HL-60 (cell line): ENCODE results near the gene PTPN22.

ENCODE experiments used
- DNase-seq, 2 experiments: peaks; one replicate each; pipeline ENCODE4 v3.0.0-alpha.2; 2010 to 2020; ENCODE audit warnings: low read depth in 1 of 2, low spot score in 1 of 2
- H3K27ac ChIP-seq: fragments of 250-450 bp; sonication (Bioruptor Pico); replicated peaks from 2 replicates; pipeline ENCODE4 v1.5.1; 2020; ENCODE audit warnings: mild to moderate bottlenecking, moderate library complexity
- H3K27me3 ChIP-seq: fragments of 250-450 bp; sonication (Bioruptor Pico); 2 replicates; pipeline ENCODE4 v1.5.1; 2021; ENCODE audit warnings: mild to moderate bottlenecking, moderate library complexity; ENCODE audit not compliant: insufficient read depth, poor library complexity, severe bottlenecking
- H3K4me3 ChIP-seq: replicated peaks from 2 replicates; pipeline ENCODE4 v1.5.1; 2011; ENCODE audit warnings: mild to moderate bottlenecking, control low read depth, low read length; ENCODE audit not compliant: insufficient read depth
- GABPA ChIP-seq: IDR thresholded peaks from 2 replicates; pipeline ENCODE4 v1.6.1; 2012; ENCODE audit warnings: low read depth
- POLR2AphosphoS5 ChIP-seq: IDR thresholded peaks from 2 replicates; pipeline ENCODE4 v1.6.1; 2012; ENCODE audit warnings: low read depth
- SPI1 ChIP-seq: IDR thresholded peaks from 2 replicates; pipeline ENCODE4 v1.6.1; 2012; ENCODE audit warnings: low read depth, mild to moderate bottlenecking, borderline replicate concordance
- TF ChIP-seq, protein P1 (sequence below): IDR thresholded peaks from 2 replicates; pipeline ENCODE4 v1.6.1; 2012; ENCODE audit warnings: low read depth; ENCODE audit not compliant: insufficient replicate concordance
- TF ChIP-seq, protein P2 (sequence below): IDR thresholded peaks from one replicate; pipeline ENCODE4 v1.5.1; 2011; ENCODE audit warnings: low read length, control low read depth, inconsistent platforms; ENCODE audit not compliant: insufficient read depth

PTPN22 gene

DNA sequence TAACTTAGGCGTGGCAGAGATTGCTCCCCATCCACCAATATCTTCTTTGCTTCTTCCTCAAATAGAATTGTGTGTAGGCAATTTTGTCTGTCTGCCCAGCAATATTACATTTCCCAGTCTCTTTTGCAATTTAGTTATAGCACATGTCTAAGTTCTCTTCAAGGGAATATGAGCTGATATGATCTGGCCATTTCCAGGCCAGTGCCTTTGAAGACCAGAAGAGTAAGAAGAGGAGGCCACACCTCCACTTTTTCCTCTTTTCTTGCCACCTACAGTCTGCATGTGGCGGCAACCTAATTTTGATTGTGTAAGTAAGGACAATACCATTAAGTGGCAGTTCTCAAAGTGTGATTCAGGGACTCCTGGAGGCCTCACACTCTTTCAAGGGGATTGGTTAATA lies 52.9 kb downstream of the PTPN22 start:
- H3K27ac ChIP-seq, result no peak overlapping the region
- no peak overlapping the region for H3K4me3 ChIP-seq
- no peak for TF ChIP-seq SPI1
- TF ChIP-seq, protein P1, sequence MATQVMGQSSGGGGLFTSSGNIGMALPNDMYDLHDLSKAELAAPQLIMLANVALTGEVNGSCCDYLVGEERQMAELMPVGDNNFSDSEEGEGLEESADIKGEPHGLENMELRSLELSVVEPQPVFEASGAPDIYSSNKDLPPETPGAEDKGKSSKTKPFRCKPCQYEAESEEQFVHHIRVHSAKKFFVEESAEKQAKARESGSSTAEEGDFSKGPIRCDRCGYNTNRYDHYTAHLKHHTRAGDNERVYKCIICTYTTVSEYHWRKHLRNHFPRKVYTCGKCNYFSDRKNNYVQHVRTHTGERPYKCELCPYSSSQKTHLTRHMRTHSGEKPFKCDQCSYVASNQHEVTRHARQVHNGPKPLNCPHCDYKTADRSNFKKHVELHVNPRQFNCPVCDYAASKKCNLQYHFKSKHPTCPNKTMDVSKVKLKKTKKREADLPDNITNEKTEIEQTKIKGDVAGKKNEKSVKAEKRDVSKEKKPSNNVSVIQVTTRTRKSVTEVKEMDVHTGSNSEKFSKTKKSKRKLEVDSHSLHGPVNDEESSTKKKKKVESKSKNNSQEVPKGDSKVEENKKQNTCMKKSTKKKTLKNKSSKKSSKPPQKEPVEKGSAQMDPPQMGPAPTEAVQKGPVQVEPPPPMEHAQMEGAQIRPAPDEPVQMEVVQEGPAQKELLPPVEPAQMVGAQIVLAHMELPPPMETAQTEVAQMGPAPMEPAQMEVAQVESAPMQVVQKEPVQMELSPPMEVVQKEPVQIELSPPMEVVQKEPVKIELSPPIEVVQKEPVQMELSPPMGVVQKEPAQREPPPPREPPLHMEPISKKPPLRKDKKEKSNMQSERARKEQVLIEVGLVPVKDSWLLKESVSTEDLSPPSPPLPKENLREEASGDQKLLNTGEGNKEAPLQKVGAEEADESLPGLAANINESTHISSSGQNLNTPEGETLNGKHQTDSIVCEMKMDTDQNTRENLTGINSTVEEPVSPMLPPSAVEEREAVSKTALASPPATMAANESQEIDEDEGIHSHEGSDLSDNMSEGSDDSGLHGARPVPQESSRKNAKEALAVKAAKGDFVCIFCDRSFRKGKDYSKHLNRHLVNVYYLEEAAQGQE, result no peak
- TF ChIP-seq POLR2AphosphoS5, result no peak
- no peak for TF ChIP-seq GABPA
- TF ChIP-seq, protein P2, sequence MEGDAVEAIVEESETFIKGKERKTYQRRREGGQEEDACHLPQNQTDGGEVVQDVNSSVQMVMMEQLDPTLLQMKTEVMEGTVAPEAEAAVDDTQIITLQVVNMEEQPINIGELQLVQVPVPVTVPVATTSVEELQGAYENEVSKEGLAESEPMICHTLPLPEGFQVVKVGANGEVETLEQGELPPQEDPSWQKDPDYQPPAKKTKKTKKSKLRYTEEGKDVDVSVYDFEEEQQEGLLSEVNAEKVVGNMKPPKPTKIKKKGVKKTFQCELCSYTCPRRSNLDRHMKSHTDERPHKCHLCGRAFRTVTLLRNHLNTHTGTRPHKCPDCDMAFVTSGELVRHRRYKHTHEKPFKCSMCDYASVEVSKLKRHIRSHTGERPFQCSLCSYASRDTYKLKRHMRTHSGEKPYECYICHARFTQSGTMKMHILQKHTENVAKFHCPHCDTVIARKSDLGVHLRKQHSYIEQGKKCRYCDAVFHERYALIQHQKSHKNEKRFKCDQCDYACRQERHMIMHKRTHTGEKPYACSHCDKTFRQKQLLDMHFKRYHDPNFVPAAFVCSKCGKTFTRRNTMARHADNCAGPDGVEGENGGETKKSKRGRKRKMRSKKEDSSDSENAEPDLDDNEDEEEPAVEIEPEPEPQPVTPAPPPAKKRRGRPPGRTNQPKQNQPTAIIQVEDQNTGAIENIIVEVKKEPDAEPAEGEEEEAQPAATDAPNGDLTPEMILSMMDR, result no peak
- DNase-seq, result no peak
- no peaks in the 10 kb centered on the region for H3K27me3 ChIP-seq

DNA sequence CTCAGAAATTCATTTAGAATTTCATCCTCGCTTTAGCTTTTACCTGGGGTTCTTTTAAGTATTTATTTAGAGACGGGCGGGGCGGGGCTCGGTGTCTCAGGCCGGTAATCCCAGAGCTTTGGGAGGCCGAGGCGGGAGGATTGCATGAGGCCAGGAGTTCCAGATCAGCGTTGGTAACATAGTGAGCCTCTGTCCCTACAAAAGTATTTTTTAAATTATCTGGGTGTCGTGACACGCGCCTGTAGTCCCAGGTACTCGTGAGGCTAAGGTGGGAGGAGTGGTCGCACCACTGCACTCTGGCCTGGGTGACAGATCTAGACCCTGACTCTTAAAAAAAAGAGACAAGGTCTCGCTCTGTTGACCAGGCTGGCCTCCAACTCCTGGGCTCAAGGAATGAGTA lies 58.3 kb downstream of the PTPN22 start:
- Histone ChIP-seq H3K27me3 (no peaks in the 10 kb centered on the region), H3K4me3 (no peak overlapping the region), H3K27ac (peak overlapping the region; percentile 90)
- TF ChIP-seq, protein P2, result no peak
- TF ChIP-seq, protein P1, result no peak
- TF ChIP-seq GABPA (no peak), POLR2AphosphoS5 (no peak), SPI1 (no peak)
- DNase-seq, result no peak

DNA sequence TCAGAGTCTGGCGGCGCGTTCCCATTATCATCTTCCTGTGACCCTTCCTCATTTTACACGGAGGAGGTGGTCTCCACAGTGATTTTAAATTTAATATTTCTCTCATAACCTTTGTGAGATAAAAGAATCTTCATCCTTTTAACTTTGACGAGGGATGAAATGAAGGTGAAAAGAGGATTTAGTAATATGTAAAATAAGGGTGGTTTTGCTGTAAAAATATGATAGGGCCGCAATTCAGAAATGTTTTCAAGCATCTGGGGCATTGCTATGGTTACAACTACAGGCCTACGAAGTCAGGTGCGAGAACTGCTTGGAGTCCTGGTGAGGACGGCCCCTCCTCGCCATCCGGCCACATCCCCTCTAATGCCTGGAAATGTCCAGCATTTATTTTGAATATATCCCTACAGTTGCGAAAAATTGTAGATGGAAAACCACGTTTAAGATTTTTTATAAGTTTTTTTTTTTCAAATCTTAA lies 58.8 kb downstream of the PTPN22 start:
- DNase-seq, result no peak
- H3K4me3 ChIP-seq, result peak overlapping the region; percentile 25; the same call in 1 of the 2 replicates
- H3K27me3 ChIP-seq, result no peaks in the 10 kb centered on the region
- H3K27ac ChIP-seq, result peak overlapping the region; percentile 90
- TF ChIP-seq GABPA (no peak), SPI1 (0 out of 2 replicates have a peak, but pooled peaks have one; percentile 49), POLR2AphosphoS5 (no peak; the same call in 1 of the 2 replicates)
- TF ChIP-seq, protein P1, result no peak
- TF ChIP-seq, protein P2, result no peak
